ENCODE measurements around the gene DEGS2. TPM values are rescaled to one million over a fixed set of nuclear protein-coding genes. Genes with fewer than 3 reads are reported as not detected.
A peak's percentile ranks its signal among the peaks of the same experiment; 100 is the strongest.

DEGS2 gene
- total and polyA plus RNA-seq, 2 of the 13 experiments (the other 11 are each of a cell fraction or from before 2014, with no cell fraction given) = 0.09 TPM

- TF ChIP-seq ZNF816 (CRISPR knock-in tag; IDR thresholded peaks at IDR 0.05; ENCODE audit: borderline replicate concordance) (0 out of 2 replicates have a peak, but pooled peaks have one; percentile 83), ZSCAN9 (CRISPR knock-in tag; IDR thresholded peaks at IDR 0.05; ENCODE audit: borderline replicate concordance) (no peak; the same call in 1 of the 2 replicates), MEIS1 (CRISPR knock-in tag; IDR thresholded peaks at IDR 0.05; ENCODE audit: borderline replicate concordance) (peak; percentile 43; the same call in 1 of the 2 replicates), ZNF333 (CRISPR knock-in tag; IDR thresholded peaks at IDR 0.05; ENCODE audit: borderline replicate concordance) (peak; percentile 86; the same call in 1 of the 2 replicates), CHD2 (IDR thresholded peaks at IDR 0.05; ENCODE audit: low read depth, low read length) (peak; percentile 65; the same call in 1 of the 2 replicates), ZFP36 (IDR thresholded peaks at IDR 0.05; ENCODE audit: borderline replicate concordance, low read depth, low read length, partially characterized antibody) (peak; percentile 13), GZF1 (CRISPR knock-in tag; IDR thresholded peaks at IDR 0.05) (peak; percentile 85; the same call in 1 of the 2 replicates), HMGXB3 (CRISPR knock-in tag; IDR thresholded peaks at IDR 0.05; ENCODE audit: borderline replicate concordance) (peak; percentile 82), ATF6 (CRISPR knock-in tag; conservative IDR thresholded peaks at IDR 0.05) (no peak), KDM1A (CRISPR knock-in tag; IDR thresholded peaks at IDR 0.05) (no peak), ZFP36L1 (CRISPR knock-in tag; IDR thresholded peaks at IDR 0.05) (peak; percentile 65; the same call in 1 of the 2 replicates), MYNN (CRISPR knock-in tag; IDR thresholded peaks at IDR 0.05; ENCODE audit: low read depth) (0 out of 2 replicates have a peak, but pooled peaks have one; percentile 46), ZBTB46 (CRISPR knock-in tag; IDR thresholded peaks at IDR 0.05; ENCODE audit: borderline replicate concordance) (0 out of 2 replicates have a peak, but pooled peaks have one; percentile 10), THYN1 (CRISPR knock-in tag; IDR thresholded peaks at IDR 0.05; ENCODE audit: borderline replicate concordance, low read depth) (no peak)
These were observed 33.4 kb upstream of the DEGS2 start (continued) for GRCh38 chr14:100192672-100193416.

All from HepG2 (cell line).